Prostate gland (tissue), 2 donors: ENCODE data around the gene ADGRL3. TPM values are rescaled to one million over a fixed set of nuclear protein-coding genes. Genes with fewer than 3 reads are reported as not detected.

Experiments
- DNase-seq: peaks from one replicate; pipeline ENCODE4 v3.0.0-alpha.2; 2019; ENCODE audit warnings: low spot score
- H3K27ac ChIP-seq, 2 donors: fragments of 200-600 bp; sonication (generic); 2 replicates each; pipeline ENCODE4 v1.5.1; 2017 to 2019
- H3K27me3 ChIP-seq: fragments of 200-600 bp; sonication (generic); replicated peaks from 2 replicates; pipeline ENCODE4 v1.5.1; 2019; ENCODE audit not compliant: insufficient read depth
- H3K36me3 ChIP-seq, 2 donors: fragments of 200-600 bp; sonication (generic); 1 replicate in 1 of 2; 2 replicates in 1 of 2; pipeline versions ENCODE4 v1.5.1 to v1.8.1; 2017 to 2019
- H3K4me1 ChIP-seq: fragments of 200-600 bp; sonication (generic); replicated peaks from 2 replicates; pipeline ENCODE4 v1.5.1; 2019
- H3K4me3 ChIP-seq, 2 donors: fragments of 200-600 bp; sonication (generic); 2 replicates each; pipeline ENCODE4 v1.5.1; 2017 to 2019
- H3K9me3 ChIP-seq: fragments of 200-600 bp; sonication (generic); 2 replicates; pipeline ENCODE4 v1.5.1; 2017
- CTCF ChIP-seq, 4 experiments: fragments of 200-600 bp in 2 of 4; fragments of 450-650 bp in 2 of 4; sonication (generic) in 2 of 4; IDR thresholded peaks; 1 replicate in 3 of 4; 2 replicates in 1 of 4; pipeline ENCODE4 v1.5.1; 2016 to 2019; ENCODE audit warnings: antibody characterized with exemption in 4 of 4, mild to moderate bottlenecking in 2 of 4, moderate library complexity in 2 of 4
- POLR2A ChIP-seq: fragments of 450-650 bp; IDR thresholded peaks from one replicate; pipeline ENCODE4 v1.6.1; 2016; ENCODE audit warnings: antibody characterized with exemption, mild to moderate bottlenecking
- POLR2AphosphoS5 ChIP-seq: sonication (generic); formaldehyde crosslinking; IDR thresholded peaks from one replicate; pipeline ENCODE4 v1.6.1; 2017; ENCODE audit warnings: antibody characterized with exemption
- WGBS: methylation state at CpG from one replicate; pipeline ENCODE4 v1.1.5; 2018; 5-methylcytosine and 5-hydroxymethylcytosine counted together
- intact Hi-C: fragments of 100-400 bp; cut with DNase I; formaldehyde crosslinking; loops from one replicate; pipeline ENCODE4 v1.14.2; 2022
- total RNA-seq, 2 donors: library from RNA; depleted of rRNA; stranded (reverse); fragments of >200 nt; gene quantifications; one replicate each; pipeline ENCODE4 v1.1.0, GENCODE V29; 2016

ADGRL3 gene
- total RNA-seq, 2 donors from 2014 or later: 1.7 to 23.5 TPM

GRCh38 chr4:61734409-61734808 lies 534.3 kb downstream of the ADGRL3 start:
- Histone ChIP-seq H3K27ac (no peak overlapping the region), H3K27me3 (no peaks in the 10 kb centered on the region), H3K4me3 (no peak overlapping the region), H3K9me3 (no peaks in the 10 kb centered on the region), H3K36me3 (no peaks in the 10 kb centered on the region), H3K4me1 (no peaks in the 10 kb centered on the region)
- WGBS: 94% methylated on average over 2 of the region's 2 CpGs
- intact Hi-C loops: no loop called here
- DNase-seq: no peak
- TF ChIP-seq POLR2AphosphoS5 (no peak), POLR2A (no peak), CTCF (IDR thresholded peaks at IDR 0.05) (no peak)

GRCh38 chr4:61739887-61740286 lies 539.8 kb downstream of the ADGRL3 start:
- no peaks in the 10 kb centered on the region for H3K9me3 ChIP-seq
- DNase-seq: no peak
- H3K4me1 ChIP-seq: no peaks in the 10 kb centered on the region
- TF ChIP-seq CTCF (IDR thresholded peaks at IDR 0.05) (no peak), POLR2AphosphoS5 (no peak), POLR2A (no peak)
- H3K4me3 ChIP-seq: no peak overlapping the region
- H3K36me3 ChIP-seq: no peaks in the 10 kb centered on the region
- no peaks in the 10 kb centered on the region for H3K27me3 ChIP-seq
- H3K27ac ChIP-seq: no peak overlapping the region
- intact Hi-C loops: no loop called here

- H3K27ac ChIP-seq: no peak overlapping the region
- intact Hi-C loops: no loop called here
- no peak for DNase-seq
- TF ChIP-seq CTCF (IDR thresholded peaks at IDR 0.05) (no peak), POLR2AphosphoS5 (no peak), POLR2A (no peak)
- 23% methylated on average over 4 of the region's 4 CpGs for WGBS
- no peaks in the 10 kb centered on the region for H3K9me3 ChIP-seq
- no peak overlapping the region for H3K4me3 ChIP-seq
- no peaks in the 10 kb centered on the region for H3K4me1 ChIP-seq
- no peaks in the 10 kb centered on the region for H3K27me3 ChIP-seq
- H3K36me3 ChIP-seq: no peaks in the 10 kb centered on the region
Observed at GRCh38 chr4:61740886-61741285, 540.8 kb downstream of the ADGRL3 start.

- Histone ChIP-seq H3K27ac (no peak overlapping the region), H3K4me3 (no peak overlapping the region), H3K4me1 (no peaks in the 10 kb centered on the region), H3K27me3 (no peaks in the 10 kb centered on the region), H3K9me3 (no peaks in the 10 kb centered on the region), H3K36me3 (no peaks in the 10 kb centered on the region)
- DNase-seq: no peak
- intact Hi-C loops: no loop called here
- TF ChIP-seq POLR2A (no peak), POLR2AphosphoS5 (no peak), CTCF (IDR thresholded peaks at IDR 0.05) (no peak)
- 39% methylated on average over 4 of the region's 4 CpGs for WGBS
Observed at GRCh38 chr4:61741327-61742096, 541.4 kb downstream of the ADGRL3 start.

GRCh38 chr4:61750810-61751209 lies 550.7 kb downstream of the ADGRL3 start:
- TF ChIP-seq CTCF (IDR thresholded peaks at IDR 0.05) (no peak), POLR2AphosphoS5 (no peak), POLR2A (no peak)
- no peaks in the 10 kb centered on the region for H3K4me1 ChIP-seq
- 89% methylated on average over 5 of the region's 5 CpGs for WGBS
- no peak overlapping the region for H3K27ac ChIP-seq
- no peak overlapping the region for H3K4me3 ChIP-seq
- DNase-seq: no peak
- no peaks in the 10 kb centered on the region for H3K9me3 ChIP-seq
- no peaks in the 10 kb centered on the region for H3K36me3 ChIP-seq
- intact Hi-C loops: no loop called here
- H3K27me3 ChIP-seq: no peaks in the 10 kb centered on the region
